CD14-positive monocyte (primary cell): Measurements from ENCODE around the gene GUCY2D. TPM values are rescaled to one million over a fixed set of nuclear protein-coding genes. Genes with fewer than 3 reads are reported as not detected.
"Not testable (repeated sequence)": the region's sequence is repeated elsewhere in the genome, so short reads cannot be mapped to it uniquely, and the experiment has no call there.

Experiments used
- DNase-seq, 3 donors: peaks; one replicate each; pipeline ENCODE4 v3.0.0-alpha.2; 2011 to 2022
- H2AFZ ChIP-seq: 2 replicates; pipeline ENCODE4 v1.6.0; 2012; ENCODE audit warnings: mild to moderate bottlenecking, low read depth, low read length, inconsistent platforms; ENCODE audit not compliant: insufficient read depth, poor library complexity, severe bottlenecking
- H3K27ac ChIP-seq, 2 donors: 1 replicate in 1 of 2; 2 replicates in 1 of 2; pipeline ENCODE4 v1.5.1; 2012 to 2013; ENCODE audit warnings: low read length in 2 of 2, control low read depth in 1 of 2, inconsistent platforms in 1 of 2, low read depth in 1 of 2, mild to moderate bottlenecking in 1 of 2
- H3K27me3 ChIP-seq, 2 donors: one replicate each; pipeline versions ENCODE4 v1.6.0 to v1.6.1; 2011 to 2013; ENCODE audit warnings: low read length in 2 of 2; ENCODE audit not compliant: control insufficient read depth in 2 of 2, insufficient read depth in 2 of 2
- H3K36me3 ChIP-seq, 2 donors: replicated peaks in 1 of 2; 1 replicate in 1 of 2; 2 replicates in 1 of 2; pipeline versions ENCODE4 v1.5.1 to v1.6.1; 2012 to 2013; ENCODE audit warnings: low read length in 2 of 2, control low read depth in 1 of 2, inconsistent platforms in 1 of 2, mild to moderate bottlenecking in 1 of 2; ENCODE audit not compliant: insufficient read depth in 2 of 2, control insufficient read depth in 1 of 2
- H3K4me1 ChIP-seq, 2 donors: 1 replicate in 1 of 2; 2 replicates in 1 of 2; pipeline versions ENCODE4 v1.5.1 to v1.6.1; 2012 to 2013; ENCODE audit warnings: low read length in 2 of 2, control low read depth in 1 of 2, inconsistent platforms in 1 of 2, mild to moderate bottlenecking in 1 of 2, moderate library complexity in 1 of 2; ENCODE audit not compliant: insufficient read depth in 2 of 2, control insufficient read depth in 1 of 2
- H3K4me2 ChIP-seq: replicated peaks from 2 replicates; pipeline ENCODE3; 2012; ENCODE audit warnings: low read length, moderate library complexity, mild to moderate bottlenecking; ENCODE audit not compliant: poor library complexity, severe bottlenecking; ENCODE audit errors: extremely low read depth
- H3K4me3 ChIP-seq, 3 experiments: fragments of 200-600 bp in 1 of 3; sonication (generic) in 1 of 3; replicated peaks in 1 of 3; 1 replicate in 2 of 3; 2 replicates in 1 of 3; pipeline ENCODE4 v1.5.1; 2011 to 2013; ENCODE audit warnings: low read length in 3 of 3, mild to moderate bottlenecking in 3 of 3, control low read depth in 2 of 3, low read depth in 2 of 3, inconsistent platforms in 1 of 3, moderate library complexity in 1 of 3
- H3K79me2 ChIP-seq: 2 replicates; pipeline ENCODE4 v1.6.0; 2012; ENCODE audit warnings: mild to moderate bottlenecking, control low read depth, inconsistent platforms, low read length, moderate library complexity; ENCODE audit not compliant: insufficient read depth
- H3K9ac ChIP-seq: 2 replicates; pipeline ENCODE4 v1.6.0; 2017; ENCODE audit warnings: low read length, mild to moderate bottlenecking; ENCODE audit not compliant: insufficient read depth, poor library complexity, severe bottlenecking
- H3K9me3 ChIP-seq, 2 donors: replicated peaks in 1 of 2; 1 replicate in 1 of 2; 2 replicates in 1 of 2; pipeline versions ENCODE4 v1.5.1 to v1.6.1; 2012 to 2013; ENCODE audit warnings: low read length in 2 of 2, control low read depth in 1 of 2; ENCODE audit not compliant: control insufficient read depth in 1 of 2, insufficient read depth in 1 of 2
- H4K20me1 ChIP-seq: 2 replicates; pipeline ENCODE4 v1.6.0; 2012; ENCODE audit warnings: mild to moderate bottlenecking, low read length, control low read depth, moderate library complexity; ENCODE audit not compliant: insufficient read depth
- H3K27ac Mint-ChIP-seq, 7 donors: one replicate each; pipeline ENCODE4 v1.8.0; 2020; ENCODE audit warnings: mild to moderate bottlenecking in 7 of 7, mixed read lengths in 7 of 7, moderate library complexity in 6 of 7, inconsistent platforms in 2 of 7
- H3K27me3 Mint-ChIP-seq, 3 donors: one replicate each; pipeline ENCODE4 v1.8.0; 2021 to 2022; ENCODE audit warnings: low read depth in 3 of 3, mild to moderate bottlenecking in 3 of 3, mixed read lengths in 3 of 3, moderate library complexity in 3 of 3, inconsistent platforms in 1 of 3
- H3K36me3 Mint-ChIP-seq, 2 donors: one replicate each; pipeline ENCODE4 v1.8.0; 2020; ENCODE audit warnings: mixed read lengths in 2 of 2, inconsistent platforms in 1 of 2, mild to moderate bottlenecking in 1 of 2
- H3K4me1 Mint-ChIP-seq: one replicate; pipeline ENCODE4 v1.8.0; 2020; ENCODE audit warnings: mild to moderate bottlenecking, mixed read lengths
- H3K4me3 Mint-ChIP-seq, 2 donors: one replicate each; pipeline ENCODE4 v1.8.0; 2020; ENCODE audit warnings: mild to moderate bottlenecking in 2 of 2, mixed read lengths in 2 of 2, moderate library complexity in 1 of 2
- H3K9me3 Mint-ChIP-seq, 7 donors: one replicate each; pipeline ENCODE4 v1.8.0; 2020 to 2022; ENCODE audit warnings: mixed read lengths in 7 of 7, mild to moderate bottlenecking in 6 of 7, moderate library complexity in 6 of 7, inconsistent platforms in 2 of 7
- CTCF ChIP-seq: fragments of 200-600 bp; IDR thresholded peaks from one replicate; pipeline ENCODE4 v1.8.0; 2022; ENCODE audit warnings: antibody characterized with exemption, mild to moderate bottlenecking
- WGBS: methylation state at CpG from one replicate; pipeline ENCODE4 v1.1.5; 2013; ENCODE audit warnings: missing lambda C conversion rate; ENCODE audit not compliant: insufficient coverage; 5-methylcytosine and 5-hydroxymethylcytosine counted together
- intact Hi-C, 2 donors: fragments of 100-400 bp; cut with micrococcal nuclease; formaldehyde crosslinking; loops; one replicate each; pipeline versions ENCODE4 v1.15.0 to v1.15.1; 2023
- polyA minus RNA-seq: library from RNA; depleted of rRNA, polyadenylated mRNA; stranded (reverse); fragments of >200 nt; gene quantifications from 2 replicates; pipeline ENCODE4 v1.2.3, GENCODE V29; 2012
- polyA plus RNA-seq, 3 donors: library from polyadenylated mRNA; depleted of rRNA in 1 of 3; unstranded in 2 of 3; stranded (reverse) in 1 of 3; fragments of 300-500 nt in 2 of 3; fragments of >200 nt in 1 of 3; fragmentation: Illumina TruSeq in 2 of 3; gene quantifications; 1 replicate in 2 of 3; 2 replicates in 1 of 3; pipeline ENCODE4 v1.2.3, GENCODE V29; 2012 to 2021
- total RNA-seq, 12 experiments: library from RNA in 1 of 12; stranded (reverse) in 1 of 12; fragments of 120-200 nt in 1 of 12; gene quantifications; one replicate each; pipeline ENCODE4 v1.2.4 and lab custom pipeline; 2013 to 2026; ENCODE audit warnings: mixed read lengths in 6 of 12, inconsistent platforms in 1 of 12

Gene GUCY2D
- 0.13 TPM for total RNA-seq (2013)
- under 1 TPM in 2 of 3 donors, not detected in 1; 0.04 to 0.46 TPM for polyA plus RNA-seq
- polyA minus RNA-seq, result not detected in 2 replicates
- total RNA-seq (lab: John Stamatoyannopoulos, UW), result 0.05 to 1.1 (median 0.13) reads per million in 11 experiments

- Histone ChIP-seq H3K9ac (peak within 1 kb of the TSS; percentile 11), H3K27me3 (peaks cover 0 to 12% of the 10 kb centered on the region in 2 donors), H4K20me1 (no peaks in the 10 kb centered on the region), H3K9me3 (no peaks in the 10 kb centered on the region), H3K79me2 (no peaks in the 10 kb centered on the region), H2AFZ (peak within 1 kb of the TSS; percentile 85), H3K36me3 (no peaks in the 10 kb centered on the region), H3K4me2 (peak within 1 kb of the TSS; percentile 73), H3K4me3 (peak within 1 kb of the TSS; percentile 36 to 77 (median 73)), H3K4me1 (peaks cover 15 to 24% of the 10 kb centered on the region in 2 donors), H3K27ac (peak within 1 kb of the TSS in 1 of 2 donors; percentile 27)
- no peaks in the 10 kb centered on the region for H3K36me3 Mint-ChIP-seq
- H3K4me3 Mint-ChIP-seq, result peak within 1 kb of the TSS; percentile 96 to 98
- intact Hi-C loops, result loop anchor here in 1 of 2 donors (5.0 kb wide), 1 partner anchor 40 kb away; no protein-coding TSS in a partner anchor
- peak within 1 kb of the TSS; percentile 41 to 85 (median 63) for H3K27ac Mint-ChIP-seq
- TF ChIP-seq CTCF, result no peak
- WGBS, result under 1% methylated on average over 13 of the region's 18 CpGs
- peaks cover 2 to 10% (median 5%) of the 10 kb centered on the region in 7 donors for H3K9me3 Mint-ChIP-seq
- DNase-seq, result peak in 2 of 3 donors; percentile 44 to 49
- H3K4me1 Mint-ChIP-seq, result peaks cover 31% of the 10 kb centered on the region
- peaks cover 15 to 20% (median 19%) of the 10 kb centered on the region in 3 donors for H3K27me3 Mint-ChIP-seq
Observed at GRCh38 chr17:8001976-8002720, at the start of gene GUCY2D. Gene GUCY2D (plus strand): TSS chr17:8002615. CDS start chr17:8003048, 433 bp downstream.

- not testable (repeated sequence) for H3K27ac Mint-ChIP-seq
Observed at GRCh38 chr17:7953266-7953665, 49.1 kb upstream of the GUCY2D start.

More at GRCh38 chr17:7953266-7953665, 49.1 kb upstream of the GUCY2D start:
- H3K27ac ChIP-seq, H3K4me3 ChIP-seq, H3K4me2 ChIP-seq, H3K9ac ChIP-seq, DNase-seq, H3K9me3 ChIP-seq, H4K20me1 ChIP-seq, intact Hi-C loops, H2AFZ ChIP-seq, H3K9me3 Mint-ChIP-seq, H3K4me1 ChIP-seq, H3K4me3 Mint-ChIP-seq, H3K79me2 ChIP-seq, H3K27me3 Mint-ChIP-seq, H3K27me3 ChIP-seq: not testable (repeated sequence)
- H3K36me3 Mint-ChIP-seq, result peaks cover 21 to 22% of the 10 kb centered on the region in 2 donors
- 97% methylated on average over 12 of the region's 13 CpGs for WGBS
- H3K36me3 ChIP-seq, result peaks cover 16 to 19% of the 10 kb centered on the region in 2 donors
- H3K4me1 Mint-ChIP-seq, result peaks cover 21% of the 10 kb centered on the region
